ENCODE data around the gene FBXO42. TPM values are rescaled to one million over a fixed set of nuclear protein-coding genes. Genes with fewer than 3 reads are reported as not detected.

The FBXO42 gene
- total RNA-seq, 1 donor from 2014 or later, result 24.8 TPM

- DNase-seq, result no peak
Observed at GRCh38 chr1:16326833-16327404, 25.4 kb downstream of the FBXO42 start.

- DNase-seq, result no peak
Observed at GRCh38 chr1:16324456-16324890, 27.8 kb downstream of the FBXO42 start.

- DNase-seq, result no peak
Observed at GRCh38 chr1:16321176-16321867, 31.0 kb downstream of the FBXO42 start.

- no peak for DNase-seq
Observed at GRCh38 chr1:16318555-16318954, 33.7 kb downstream of the FBXO42 start.

- no peak for DNase-seq
Observed at GRCh38 chr1:16315437-16315836, 36.8 kb downstream of the FBXO42 start.

GRCh38 chr1:16307222-16307621 lies 45.1 kb downstream of the FBXO42 start:
- no peak for DNase-seq

- DNase-seq, result no peak
Observed at GRCh38 chr1:16302709-16303627, 49.3 kb downstream of the FBXO42 start.

GRCh38 chr1:16300436-16300835 lies 51.8 kb downstream of the FBXO42 start:
- DNase-seq, result no peak

- DNase-seq, result no peak
Observed at GRCh38 chr1:16298653-16299052, 53.6 kb downstream of the FBXO42 start.

GRCh38 chr1:16296643-16297042 lies 55.6 kb downstream of the FBXO42 start:
- DNase-seq, result no peak

- no peak for DNase-seq
Observed at GRCh38 chr1:16294219-16295212, 57.8 kb downstream of the FBXO42 start.

- no peak for DNase-seq
Observed at GRCh38 chr1:16293538-16293937, 58.7 kb downstream of the FBXO42 start.

GRCh38 chr1:16292739-16293138 lies 59.5 kb downstream of the FBXO42 start:
- DNase-seq, result no peak

GRCh38 chr1:16289959-16290358 lies 62.3 kb downstream of the FBXO42 start:
- no peak for DNase-seq

GRCh38 chr1:16286122-16286521 lies 66.2 kb downstream of the FBXO42 start:
- no peak for DNase-seq

GRCh38 chr1:16281765-16282164 lies 70.5 kb downstream of the FBXO42 start:
- DNase-seq, result no peak

- no peak for DNase-seq
Observed at GRCh38 chr1:16279186-16279585, 73.1 kb downstream of the FBXO42 start.

GRCh38 chr1:16276302-16277030 lies 75.8 kb downstream of the FBXO42 start:
- no peak for DNase-seq

GRCh38 chr1:16275591-16275990 lies 76.7 kb downstream of the FBXO42 start:
- DNase-seq, result no peak

GRCh38 chr1:16267690-16268180 lies 84.5 kb downstream of the FBXO42 start:
- DNase-seq, result no peak

Measured in skin of body (tissue), 2 donors.